GM19193 (cell line): ENCODE results near the gene RPTOR.

ENCODE experiments used
- POLR2A ChIP-seq: IDR thresholded peaks from 4 replicates; pipeline ENCODE4 v1.6.1; 2011; ENCODE audit not compliant: insufficient read depth, insufficient read length; ENCODE audit errors: extremely low read depth

The RPTOR gene, protein sequence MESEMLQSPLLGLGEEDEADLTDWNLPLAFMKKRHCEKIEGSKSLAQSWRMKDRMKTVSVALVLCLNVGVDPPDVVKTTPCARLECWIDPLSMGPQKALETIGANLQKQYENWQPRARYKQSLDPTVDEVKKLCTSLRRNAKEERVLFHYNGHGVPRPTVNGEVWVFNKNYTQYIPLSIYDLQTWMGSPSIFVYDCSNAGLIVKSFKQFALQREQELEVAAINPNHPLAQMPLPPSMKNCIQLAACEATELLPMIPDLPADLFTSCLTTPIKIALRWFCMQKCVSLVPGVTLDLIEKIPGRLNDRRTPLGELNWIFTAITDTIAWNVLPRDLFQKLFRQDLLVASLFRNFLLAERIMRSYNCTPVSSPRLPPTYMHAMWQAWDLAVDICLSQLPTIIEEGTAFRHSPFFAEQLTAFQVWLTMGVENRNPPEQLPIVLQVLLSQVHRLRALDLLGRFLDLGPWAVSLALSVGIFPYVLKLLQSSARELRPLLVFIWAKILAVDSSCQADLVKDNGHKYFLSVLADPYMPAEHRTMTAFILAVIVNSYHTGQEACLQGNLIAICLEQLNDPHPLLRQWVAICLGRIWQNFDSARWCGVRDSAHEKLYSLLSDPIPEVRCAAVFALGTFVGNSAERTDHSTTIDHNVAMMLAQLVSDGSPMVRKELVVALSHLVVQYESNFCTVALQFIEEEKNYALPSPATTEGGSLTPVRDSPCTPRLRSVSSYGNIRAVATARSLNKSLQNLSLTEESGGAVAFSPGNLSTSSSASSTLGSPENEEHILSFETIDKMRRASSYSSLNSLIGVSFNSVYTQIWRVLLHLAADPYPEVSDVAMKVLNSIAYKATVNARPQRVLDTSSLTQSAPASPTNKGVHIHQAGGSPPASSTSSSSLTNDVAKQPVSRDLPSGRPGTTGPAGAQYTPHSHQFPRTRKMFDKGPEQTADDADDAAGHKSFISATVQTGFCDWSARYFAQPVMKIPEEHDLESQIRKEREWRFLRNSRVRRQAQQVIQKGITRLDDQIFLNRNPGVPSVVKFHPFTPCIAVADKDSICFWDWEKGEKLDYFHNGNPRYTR (N-terminal part only)

DNA sequence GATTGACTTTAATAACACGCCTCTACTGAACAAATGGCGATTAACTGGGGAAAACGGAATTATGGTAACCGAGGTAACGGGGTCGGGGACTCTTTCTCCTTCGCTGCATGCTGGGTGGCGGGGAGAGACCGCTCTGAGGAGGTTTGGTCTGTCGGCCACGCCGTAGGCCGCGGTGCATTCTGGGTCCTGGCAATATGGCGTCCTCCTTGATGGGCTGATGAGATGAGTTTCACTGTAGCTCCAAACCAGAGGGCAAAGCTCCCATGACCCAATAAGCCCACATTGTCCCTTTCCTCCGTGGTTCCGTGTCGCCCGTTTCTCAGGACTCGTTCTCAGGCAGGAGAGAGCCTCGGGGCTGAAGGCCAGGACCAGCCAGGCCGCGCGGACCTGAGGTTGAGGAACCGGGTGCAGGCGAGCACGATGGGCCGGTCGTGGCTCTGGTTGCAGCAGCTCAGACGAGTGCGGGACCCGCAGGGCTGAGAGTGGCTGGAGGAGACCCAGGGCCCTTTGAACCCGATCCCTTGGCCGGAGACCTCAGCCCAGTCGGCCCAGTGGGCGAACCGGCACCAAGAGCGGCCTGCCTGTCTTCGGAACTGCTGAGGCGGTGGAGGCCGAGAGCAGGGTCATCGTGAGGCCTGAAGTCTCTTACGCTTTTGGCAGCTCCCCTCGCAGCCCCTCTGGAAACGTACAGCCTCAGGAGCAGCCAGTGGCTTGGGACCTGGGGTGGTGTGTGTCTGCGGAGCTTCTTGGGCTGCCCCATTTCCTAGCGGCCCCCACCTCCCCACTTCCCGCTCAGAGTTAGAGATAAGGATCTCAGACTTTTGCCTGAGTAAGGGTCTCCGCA lies at the start of gene RPTOR:
Gene RPTOR (plus strand): TSS at position 184 of the 844 bp plus-strand sequence. CDS start 792 bp downstream, outside the sequence.
- peak; percentile 76 for TF ChIP-seq POLR2A

DNA sequence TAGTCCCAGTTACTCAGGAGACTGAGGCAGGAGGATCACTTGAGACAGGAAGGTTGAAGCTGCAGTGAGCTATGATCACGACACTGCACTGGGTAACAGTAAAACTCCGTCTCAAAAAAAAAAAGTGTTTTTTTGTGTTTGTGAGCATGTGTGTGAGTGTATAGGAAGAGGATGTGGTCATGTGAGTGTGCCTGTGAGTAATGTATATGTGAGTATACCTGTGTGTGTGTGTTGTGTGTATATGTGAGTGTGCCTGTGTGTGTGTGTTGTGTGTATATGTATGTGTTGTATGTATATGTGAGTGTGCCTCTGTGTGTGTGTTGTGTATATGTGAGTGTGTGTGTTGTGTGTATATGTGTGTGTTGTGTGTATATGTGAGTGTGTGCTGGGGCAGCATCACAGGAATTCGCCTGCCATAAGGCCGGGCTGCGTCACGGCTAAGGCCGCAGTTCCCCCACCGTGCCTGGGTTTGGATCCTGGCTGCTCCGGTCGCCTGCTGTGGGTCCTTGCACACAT lies 46.9 kb upstream of the RPTOR start:
- no peak for TF ChIP-seq POLR2A

DNA sequence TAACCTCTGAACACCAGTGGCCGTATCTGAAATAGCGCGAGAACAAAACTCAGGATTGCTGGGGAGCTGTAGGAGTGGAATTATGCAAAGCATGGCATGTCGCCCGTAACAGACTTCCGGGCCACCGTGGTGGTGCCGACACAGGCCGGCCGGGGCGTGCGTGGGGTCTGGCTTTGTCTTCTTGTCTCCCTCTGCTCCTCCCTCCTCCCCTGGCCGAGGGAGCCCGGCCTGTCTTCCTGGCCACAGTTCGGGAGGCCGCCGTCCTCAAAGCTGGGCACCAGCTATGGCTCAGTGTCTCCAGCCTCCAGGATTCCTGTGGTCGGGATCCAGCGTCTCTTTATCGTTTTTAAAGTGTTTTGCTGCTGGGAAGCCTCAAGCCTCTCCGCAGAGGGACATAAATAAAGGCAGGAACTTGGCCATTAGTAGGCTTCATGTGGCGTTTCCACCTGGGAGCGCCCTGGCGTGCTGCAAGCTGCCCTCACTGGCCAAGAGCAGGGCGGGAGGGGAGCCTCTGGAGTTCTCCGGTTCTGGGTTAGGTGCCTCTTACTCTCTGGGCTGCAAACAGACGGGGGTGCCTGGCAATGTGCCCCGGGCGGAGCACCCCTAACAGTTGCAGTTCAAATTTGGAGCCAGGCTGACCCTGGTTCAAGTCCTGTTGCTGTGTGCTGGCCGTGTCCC lies 46.3 kb upstream of the RPTOR start:
- TF ChIP-seq POLR2A: no peak

DNA sequence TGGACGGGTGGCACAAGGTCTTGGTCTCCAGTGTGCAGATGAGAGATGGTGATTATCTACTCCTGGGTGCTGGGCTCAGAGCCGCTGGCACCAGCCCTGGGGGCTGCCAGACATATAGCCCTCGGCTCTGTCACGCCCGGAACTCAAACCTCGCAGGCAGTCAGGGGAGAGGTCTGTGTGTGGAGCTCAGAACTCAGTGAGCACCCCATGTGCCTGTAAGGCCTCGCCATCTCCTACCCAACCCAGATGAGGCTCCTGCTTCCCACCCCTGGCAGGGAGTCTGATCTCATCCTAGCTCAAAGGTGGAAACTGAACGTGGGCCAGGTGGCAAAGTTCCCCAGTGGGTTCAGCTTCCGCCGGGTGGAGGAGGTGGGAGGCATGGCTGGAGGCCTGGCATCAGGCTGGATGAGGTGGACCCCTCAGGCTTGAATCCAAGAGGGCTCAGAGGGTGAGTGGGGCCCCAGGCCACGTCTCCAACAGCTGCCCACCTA lies 45.7 kb upstream of the RPTOR start:
- no peak for TF ChIP-seq POLR2A

DNA sequence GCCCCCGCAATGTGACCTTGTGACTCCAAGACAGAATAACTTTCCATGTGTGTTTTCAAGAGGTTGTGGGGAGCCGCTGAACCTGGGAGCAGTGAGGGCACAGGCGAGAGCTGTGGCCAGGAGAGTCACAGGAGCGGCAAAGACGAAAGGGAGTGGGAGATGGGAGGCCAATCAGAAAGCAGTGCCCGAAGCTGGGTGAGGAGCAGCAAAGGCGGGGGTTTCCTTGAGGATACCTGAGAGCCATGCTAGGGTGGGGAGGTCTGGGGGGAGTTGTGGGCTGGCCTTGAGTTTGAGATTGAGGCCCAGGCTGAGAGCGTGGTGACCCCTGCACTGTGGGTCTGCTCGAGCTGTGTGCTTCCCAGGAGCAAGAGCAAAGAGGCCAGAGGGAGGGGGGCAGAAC lies 45.1 kb upstream of the RPTOR start:
- TF ChIP-seq POLR2A: no peak

DNA sequence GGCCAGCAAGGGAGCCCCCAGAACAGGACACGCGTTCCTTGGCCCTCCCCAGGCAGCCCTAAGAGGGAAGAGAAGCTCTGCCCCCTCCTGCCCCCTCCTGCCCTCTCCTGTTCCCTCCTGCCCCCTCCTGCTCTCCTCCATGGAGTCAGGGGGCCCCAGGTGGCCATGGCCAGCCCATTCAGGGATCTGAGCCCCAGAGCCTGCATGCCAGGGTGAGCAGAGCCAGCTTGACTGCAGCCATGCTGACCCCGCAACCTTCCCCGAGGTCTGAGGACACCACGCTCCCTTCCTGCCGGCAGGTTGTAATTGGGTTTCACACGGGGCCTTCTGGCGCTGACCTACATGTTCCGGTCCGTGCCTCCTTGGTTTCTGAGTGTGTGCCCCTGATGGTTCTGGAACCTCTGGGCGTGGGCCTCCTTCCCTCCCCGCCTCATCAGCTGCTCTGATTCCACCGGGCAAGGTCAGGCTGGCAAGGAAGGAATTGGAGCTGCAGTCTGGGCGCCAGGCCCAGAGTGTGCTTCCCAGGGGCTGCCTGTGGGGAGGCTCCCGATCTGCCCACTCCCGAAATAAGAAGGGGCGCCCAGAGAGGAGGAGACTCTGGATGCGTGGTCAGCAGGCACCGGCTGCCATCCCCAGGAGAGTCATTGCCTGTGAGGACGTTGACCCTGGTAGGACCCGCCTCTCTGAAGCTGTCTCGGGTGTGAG lies 44.5 kb upstream of the RPTOR start:
- TF ChIP-seq POLR2A: no peak

DNA sequence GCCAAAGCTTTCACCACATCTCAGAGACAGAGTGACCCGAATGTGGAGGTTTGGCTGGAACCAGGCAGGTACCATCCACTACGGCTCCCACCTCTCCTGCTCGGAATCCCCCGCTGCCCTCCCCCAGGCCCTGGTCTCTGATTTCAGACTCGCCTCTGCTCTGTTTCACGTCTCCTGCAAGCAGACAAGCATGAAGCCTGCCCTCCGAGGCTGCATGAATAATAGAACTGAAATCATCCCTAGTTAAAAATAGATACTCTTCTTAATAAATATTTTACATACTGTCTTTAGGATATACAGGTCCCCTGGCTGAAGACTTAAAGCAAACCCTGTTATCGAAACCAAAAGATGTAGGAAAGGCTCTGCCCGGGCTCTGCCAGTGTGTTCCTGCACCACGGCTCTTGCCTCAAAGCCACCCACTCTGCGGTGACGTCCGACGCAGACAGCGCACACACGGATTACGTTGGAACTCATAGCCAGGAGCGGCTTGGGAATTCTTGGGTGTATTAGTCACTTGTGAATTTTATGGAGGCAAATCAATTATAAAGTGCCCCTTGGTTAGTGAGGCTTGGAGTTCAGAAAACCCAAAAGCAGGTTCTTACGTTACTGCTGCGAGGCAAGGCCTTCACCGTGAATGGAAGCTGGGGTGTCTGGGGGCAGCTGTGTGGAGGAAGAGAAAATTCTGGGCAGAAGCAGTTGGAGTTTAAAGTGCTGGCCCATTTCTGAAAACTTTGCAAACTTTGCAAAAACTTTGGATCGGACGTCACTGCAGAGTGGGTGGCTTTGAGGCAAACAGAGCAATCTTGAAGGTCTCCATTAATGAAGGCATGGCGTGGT lies 42.7 kb upstream of the RPTOR start:
- no peak for TF ChIP-seq POLR2A

DNA sequence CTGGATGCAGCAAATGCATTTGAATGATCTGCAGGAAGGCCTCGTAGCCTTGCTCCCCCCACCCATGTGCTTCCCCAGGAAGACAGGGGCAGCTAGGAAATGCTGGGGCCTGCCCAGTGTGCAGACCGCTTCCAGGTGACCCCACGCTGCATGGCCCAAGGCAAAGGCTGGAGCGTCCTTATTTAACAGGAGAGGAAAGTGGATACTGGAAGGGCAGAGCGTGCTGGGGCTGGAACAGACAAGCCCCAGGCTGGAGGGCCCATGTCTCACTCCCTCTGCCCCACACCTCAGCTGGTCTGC lies 42.1 kb upstream of the RPTOR start:
- no peak for TF ChIP-seq POLR2A

DNA sequence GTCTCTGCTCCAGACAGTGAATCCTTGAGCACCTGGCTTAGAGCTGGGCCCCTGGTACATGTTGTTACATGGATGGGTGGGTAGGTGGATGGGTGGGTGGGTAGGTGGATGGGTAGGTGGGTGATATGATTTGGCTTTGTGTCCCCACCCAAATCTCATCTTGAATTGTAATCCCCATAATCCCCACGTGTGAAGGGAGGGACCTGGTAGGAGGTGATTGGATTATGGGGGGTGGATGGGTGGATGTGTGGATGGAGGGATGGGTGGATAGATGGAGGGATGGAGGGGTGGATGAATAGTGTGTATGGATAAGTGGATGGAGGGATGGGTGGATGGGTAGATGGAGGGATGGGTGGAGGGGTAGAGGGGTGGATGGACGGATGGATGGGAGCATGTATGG lies 41.6 kb upstream of the RPTOR start:
- no peak for TF ChIP-seq POLR2A

DNA sequence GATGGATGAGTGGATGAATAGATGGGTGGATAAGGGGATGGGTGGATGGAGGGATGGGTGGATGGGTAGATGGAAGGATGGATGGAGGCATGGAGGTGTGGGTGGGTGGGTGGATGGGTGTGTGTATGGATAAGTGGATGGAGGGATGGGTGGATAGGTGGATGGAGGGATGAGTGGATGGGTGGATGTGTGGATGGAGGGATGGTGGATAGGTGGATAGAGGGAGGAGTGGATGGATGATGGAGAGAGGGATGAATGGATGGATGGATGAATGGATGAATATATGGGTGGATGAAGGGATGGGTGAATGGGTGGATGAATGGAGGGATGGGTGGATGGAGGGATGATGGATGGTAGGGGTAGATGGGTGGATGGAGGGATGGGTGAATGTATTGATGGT lies 40.7 kb upstream of the RPTOR start:
- no peak for TF ChIP-seq POLR2A

DNA sequence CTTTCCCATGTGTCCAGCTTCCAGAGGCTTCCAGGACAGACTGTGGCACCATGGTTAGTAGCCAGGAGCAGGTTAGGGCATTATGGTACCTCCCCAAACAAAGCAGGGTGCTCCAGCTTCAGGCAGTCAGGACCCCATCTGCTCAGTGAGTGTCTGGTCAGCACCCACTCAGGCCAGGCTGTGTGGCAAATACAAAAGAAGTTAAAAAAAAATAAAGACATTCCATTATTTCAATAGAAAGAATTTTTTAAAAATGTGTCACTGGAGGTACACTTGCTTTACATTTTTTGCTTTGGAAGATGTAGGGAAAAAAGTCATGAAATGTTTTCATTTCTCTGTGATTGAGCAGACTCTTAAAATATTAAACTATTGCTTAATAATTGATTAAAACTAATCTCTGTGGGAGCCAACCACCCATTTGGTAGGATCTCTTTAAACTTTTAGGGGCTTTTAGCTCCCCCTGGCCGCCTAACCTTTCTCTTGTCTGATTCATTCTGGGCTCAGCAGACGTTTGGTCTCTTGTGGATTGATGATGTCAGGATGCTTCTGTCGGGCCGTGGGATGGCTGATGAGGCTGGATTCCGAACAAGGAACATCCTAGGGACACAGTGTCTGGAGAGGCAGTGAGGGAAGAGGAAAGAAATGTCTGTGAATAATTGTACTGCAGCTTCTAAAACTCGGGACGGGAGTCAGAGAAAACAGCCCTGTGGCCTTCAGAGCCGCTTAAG lies 39.8 kb upstream of the RPTOR start:
- TF ChIP-seq POLR2A: no peak

DNA sequence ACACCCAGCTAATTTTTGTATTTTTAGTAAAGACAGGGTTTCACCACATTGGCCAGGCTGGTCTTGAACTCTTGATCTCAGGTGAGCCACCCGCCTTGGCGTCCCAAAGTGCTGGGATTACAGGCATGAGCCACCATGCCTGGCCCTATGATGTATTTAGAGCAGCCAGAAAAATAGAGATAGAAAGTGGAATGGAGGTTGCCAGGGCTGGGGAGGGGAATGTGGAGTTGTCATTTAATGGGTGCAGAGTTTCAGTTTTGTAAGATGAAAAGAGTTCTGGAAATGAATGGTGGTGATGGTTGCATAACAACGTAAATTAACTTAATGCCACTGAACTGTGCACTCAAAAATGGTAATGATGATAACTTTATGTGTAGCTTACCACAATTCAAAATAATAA lies 36.7 kb upstream of the RPTOR start:
- no peak for TF ChIP-seq POLR2A
